NK-92 treated with Interleukin-12 subunit alpha and Interleukin-12 subunit beta, amount 100 ng/mL, for 24 hours (cell line): ENCODE data around the gene BCL10.
"Not testable (repeated sequence)": the region's sequence is repeated elsewhere in the genome, so short reads cannot be mapped to it uniquely, and the experiment has no call there.

Source experiments
- DNase-seq: peaks from one replicate; lab custom pipeline; 2025; lab: John Stamatoyannopoulos, UW

The BCL10 gene

DNA sequence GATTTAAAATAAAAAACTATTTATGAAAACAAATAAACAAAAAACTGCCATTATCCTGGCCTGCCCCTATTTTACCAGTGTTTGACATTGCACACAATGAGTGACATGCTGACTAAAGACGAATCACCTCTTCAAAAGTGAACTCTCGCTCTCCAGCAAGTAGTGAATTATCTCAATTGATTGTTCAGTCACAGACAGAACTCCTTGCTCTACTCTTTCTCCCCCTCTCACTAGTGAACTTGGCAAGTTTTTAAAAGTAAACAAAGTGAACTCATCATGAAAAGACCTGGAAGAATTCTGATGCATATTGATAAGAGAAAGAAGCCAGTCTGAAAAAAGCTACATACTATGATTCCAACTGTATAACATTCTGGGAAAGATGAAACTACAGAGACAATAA, 12.3 kb downstream of the BCL10 start:
- DNase-seq, result no peak

DNA sequence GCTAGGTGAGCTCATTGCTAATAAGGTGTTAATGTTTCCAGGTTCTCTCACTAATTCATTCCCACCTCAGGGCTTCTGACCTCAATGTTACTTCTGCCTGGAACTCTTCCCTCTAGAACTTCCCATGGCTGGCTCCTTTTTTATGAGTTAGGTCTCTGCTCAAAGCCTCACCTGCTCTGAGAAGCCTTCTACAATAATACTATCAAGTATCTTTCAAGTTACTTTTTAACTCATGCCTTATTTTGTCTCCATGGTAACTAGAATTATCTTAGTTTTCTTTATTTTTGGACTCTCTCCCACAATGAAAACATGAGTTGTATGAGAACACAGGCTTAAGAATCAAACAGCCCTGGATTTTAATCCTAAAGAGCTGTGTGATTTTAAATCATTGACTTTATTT, 13.4 kb downstream of the BCL10 start:
- no peak for DNase-seq

DNA sequence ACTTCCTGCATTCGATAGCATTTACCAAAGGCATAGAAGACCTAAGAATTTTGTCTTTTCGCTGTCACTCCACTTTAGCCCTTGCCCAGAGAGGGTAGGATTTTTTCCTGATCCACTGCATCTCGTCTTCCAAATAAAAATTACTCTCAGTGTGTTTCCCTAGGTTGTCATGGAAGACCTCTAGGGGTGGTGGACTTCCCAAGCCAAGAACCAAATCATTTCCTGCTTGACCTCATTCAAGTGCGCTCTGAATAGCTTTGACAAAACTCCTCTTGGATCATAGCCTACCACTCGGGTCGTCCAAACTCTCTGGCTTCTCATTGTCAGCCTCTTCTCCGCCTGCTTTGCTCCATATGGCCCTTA, 16.5 kb downstream of the BCL10 start:
- no peak for DNase-seq

DNA sequence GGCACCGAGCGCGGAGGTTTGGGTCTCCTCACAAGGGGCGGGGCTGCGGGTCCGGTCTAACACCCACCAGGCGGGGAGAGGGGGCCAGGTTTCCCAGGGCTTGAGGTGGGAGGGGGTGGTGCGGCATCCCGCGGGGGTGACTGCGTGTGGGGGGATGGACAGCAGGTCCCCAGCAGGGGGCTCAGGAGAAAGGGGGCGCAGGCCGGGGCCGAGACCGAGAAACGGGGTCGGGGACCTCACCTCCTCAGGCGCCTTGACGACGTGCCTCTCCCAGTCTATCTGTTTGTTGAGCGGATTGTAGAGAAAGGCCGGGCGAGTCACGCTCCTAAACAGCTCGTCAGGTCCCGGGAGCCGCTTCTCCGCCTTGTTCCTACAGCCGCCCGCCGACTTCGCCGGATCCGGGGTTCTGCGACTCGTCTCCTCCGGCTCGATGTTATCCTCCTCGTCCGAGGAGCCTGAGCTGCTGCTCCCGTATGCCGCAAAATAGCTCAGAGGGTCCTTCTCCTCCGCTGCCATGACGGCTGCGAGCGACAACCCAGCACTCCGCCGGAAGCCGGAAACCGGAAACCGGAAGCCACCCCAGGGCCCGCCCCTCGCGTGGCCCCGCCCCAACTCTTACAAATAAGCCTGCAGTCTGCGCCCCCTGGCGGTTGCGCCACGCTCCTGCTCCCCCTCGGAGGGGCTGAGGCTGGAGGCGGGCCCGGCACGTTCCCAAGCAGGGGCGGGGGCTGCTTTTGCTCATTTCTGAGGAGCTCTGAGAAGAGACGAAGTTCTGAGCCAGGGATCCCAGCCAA, 17.1 kb downstream of the BCL10 start, which contains the start of gene C1orf52:
Gene C1orf52, minus strand, starts transcription at position 545 of the 794 bp plus-strand sequence. Its CDS starts 29 bp downstream, at position 516.
- peak; percentile 86 for DNase-seq

DNA sequence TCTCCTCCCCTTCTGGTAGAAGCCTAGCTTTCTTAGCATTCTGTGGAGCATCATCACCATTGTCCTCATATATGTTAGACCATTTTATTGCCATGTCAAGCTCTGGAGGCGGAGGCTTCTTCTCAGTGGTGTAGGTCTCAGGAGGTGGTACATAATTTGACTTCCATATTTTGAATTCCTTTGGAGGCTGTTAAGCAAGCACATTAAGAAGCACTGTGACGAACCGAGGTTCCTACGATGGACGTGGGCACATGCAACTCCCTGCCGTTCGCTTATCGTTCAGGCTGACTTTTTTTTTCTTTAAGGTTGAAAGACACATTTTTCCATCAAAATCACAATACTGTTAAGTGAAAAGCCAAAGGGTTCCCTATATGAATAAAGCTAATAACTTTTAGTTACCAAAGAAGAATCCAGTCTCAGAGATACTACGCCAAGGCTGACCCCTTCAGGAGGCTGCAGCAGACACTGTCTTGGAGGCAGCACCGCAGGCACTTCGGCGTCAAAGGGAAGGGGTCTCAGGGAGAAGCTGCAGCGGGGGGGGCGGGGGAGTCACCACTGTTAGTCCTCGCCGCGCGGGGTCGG, 17.8 kb downstream of the BCL10 start:
- no peak for DNase-seq

DNA sequence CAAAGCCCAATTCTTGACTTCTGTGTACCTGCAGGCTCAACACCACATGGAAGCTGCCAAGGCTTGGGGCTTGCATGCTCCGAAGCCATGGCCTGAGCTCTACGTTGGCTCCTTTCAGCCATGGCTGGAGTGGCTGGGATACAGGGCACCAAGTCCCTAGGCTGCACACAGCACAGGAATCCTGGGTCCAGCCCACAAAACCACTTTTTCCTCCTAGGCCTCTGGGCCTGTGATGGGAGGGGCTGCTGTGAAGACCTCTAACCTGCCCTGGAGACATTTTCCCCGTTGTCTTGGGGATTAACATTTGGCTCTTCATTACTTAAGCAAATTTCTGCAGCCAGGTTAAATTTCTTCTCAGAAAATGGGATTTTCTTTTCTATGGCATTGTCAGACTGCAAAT, 27.4 kb downstream of the BCL10 start:
- DNase-seq, result not testable (repeated sequence)

DNA sequence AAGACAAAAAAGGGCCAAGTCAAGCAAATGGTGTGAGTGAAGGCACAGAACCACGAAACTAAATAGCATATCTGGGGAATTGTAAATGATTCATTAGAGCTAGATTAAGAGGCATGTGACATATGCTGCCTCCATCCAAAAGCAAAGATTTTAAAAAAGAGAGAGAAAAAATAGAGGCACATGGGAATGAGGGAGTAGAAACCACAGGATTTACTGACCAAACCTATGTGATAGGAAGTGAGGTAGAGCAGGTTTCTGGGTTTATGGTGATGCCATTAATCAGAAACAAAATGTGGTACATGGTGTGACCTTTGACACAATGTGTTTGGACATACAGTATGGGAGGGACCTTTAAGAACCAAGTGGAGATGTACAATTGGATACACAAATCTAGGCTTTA, 30.5 kb downstream of the BCL10 start:
- DNase-seq, result no peak

DNA sequence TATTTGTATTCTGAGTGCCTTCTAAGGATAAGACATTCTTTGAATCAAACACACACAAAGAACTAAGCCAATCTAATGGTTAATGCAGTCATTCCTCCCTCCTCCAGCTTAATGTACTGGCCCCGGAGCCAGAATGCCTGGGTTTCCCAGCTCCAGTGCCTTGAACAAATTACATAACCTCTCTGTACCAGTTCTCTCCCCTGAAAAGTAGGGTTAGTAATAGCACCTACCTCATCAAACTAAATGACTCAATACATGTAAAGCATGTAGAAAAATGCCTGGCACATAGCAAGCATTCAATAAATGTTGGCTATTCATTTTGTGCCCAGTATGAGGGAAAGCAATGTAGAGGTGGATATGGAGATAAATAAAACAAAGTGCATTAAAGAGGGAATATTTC, 31.0 kb downstream of the BCL10 start:
- DNase-seq, result no peak

DNA sequence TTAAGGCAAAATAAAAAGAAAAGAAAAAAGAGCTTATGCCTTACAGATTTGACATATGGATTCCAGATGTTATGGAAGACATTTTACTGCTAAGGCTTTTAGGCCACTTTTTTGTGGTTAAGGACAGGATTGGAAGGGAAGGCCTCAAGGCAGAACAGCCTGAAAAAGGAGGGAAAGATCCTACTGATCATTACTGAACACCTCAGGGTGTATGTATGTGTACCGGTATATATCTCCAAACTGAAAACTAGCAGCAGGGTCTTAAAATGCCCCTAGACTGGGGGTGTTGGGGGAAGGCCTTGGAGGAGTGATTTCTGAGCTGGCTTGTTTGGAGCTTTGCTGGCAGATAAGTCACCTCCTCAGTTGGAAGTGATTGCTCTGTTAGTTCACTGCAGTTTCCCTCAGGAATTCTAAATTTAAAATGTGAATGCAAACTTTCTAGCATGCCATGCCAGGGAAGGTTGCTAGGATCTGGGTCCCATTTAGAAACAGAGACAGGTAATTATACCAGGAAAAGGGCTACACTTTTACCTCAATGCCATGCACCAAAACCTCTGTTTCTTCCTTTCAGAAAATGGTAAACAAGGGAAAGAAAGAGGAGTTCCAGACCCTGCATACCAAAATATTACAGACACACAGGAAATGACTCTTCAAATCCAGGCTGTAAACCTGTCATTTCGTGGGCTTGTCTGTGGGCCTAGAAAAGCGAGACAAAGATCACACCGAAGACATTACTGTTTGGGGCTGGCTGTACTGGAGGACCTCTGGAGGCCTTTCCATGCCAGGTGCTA, 32.0 kb downstream of the BCL10 start:
- DNase-seq, result no peak

DNA sequence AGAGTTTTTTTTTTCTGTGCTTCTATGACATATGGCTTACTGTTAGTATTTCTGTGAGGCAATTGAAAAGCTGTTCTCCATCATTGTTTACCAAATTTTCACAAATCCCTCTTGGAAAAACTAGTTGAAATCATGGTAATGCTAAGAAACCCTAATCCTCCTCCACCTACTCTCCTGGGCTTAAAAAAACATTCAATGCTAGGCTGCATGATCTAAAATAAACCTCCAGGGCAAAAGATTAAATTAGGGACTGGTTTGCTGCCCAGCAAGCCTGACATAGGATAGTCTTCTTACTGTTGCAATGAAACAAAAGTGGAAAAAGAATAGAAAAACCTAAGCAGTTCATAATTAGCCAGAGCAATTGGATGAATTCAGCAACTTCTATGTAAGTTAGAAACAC, 33.1 kb downstream of the BCL10 start:
- DNase-seq, result no peak

DNA sequence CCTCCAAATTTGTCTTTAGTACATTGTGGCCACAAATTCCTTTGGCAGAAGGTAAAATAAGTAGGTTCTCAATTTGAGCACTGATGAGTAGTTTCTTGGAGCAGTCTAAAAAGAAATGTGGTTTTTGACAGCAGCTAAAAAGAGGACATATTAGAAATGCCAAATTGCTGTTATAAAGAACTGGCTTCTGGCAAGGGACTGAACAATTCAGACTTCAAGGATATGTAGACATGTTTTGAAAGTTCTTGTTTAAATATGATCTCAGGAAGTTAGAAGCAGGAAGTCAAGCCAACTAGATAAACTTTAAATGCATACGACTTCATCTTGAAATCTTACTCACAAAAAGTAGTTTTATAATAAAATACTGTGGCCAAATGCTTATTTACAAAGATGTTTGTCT, 35.8 kb downstream of the BCL10 start:
- no peak for DNase-seq

DNA sequence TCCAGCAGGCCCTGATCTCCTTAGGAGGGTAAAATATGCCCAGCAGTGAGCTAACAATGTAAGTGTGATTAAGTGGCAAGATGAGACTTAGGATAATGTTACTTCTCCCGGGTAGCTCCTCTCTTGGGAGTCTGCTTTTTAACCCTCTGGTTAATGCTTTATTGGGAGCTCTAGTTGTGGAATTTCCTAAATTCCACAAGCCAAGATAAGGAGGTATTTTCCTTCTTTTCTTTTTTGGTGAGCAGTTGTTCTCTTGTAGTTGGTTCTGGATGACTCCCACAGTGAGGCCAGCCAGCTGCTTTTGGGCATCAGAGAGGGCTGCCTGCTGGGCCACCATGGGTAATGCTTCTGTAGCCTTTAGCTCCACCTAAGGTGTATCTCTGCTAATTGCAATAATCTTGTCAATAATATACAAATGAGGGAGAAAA, 36.2 kb downstream of the BCL10 start:
- no peak for DNase-seq

DNA sequence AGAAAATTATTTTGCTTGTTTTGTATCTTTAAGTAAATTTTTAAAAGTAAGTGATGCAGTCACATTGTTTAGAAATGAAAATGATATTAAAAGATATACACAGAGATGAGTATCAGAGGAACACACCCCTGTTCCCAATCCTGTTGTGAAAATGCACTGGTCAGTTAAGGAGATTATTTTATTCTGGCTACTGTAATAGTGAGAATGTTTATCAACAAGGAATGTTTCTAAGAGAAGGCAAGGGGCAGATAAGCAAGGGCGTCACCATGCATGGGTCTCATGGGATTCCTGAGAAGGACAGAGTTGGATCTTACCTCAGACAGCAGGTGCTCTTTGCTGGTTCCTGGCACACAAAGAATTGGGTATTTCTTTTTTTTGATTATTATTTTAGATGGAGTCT, 38.8 kb downstream of the BCL10 start:
- no peak for DNase-seq

DNA sequence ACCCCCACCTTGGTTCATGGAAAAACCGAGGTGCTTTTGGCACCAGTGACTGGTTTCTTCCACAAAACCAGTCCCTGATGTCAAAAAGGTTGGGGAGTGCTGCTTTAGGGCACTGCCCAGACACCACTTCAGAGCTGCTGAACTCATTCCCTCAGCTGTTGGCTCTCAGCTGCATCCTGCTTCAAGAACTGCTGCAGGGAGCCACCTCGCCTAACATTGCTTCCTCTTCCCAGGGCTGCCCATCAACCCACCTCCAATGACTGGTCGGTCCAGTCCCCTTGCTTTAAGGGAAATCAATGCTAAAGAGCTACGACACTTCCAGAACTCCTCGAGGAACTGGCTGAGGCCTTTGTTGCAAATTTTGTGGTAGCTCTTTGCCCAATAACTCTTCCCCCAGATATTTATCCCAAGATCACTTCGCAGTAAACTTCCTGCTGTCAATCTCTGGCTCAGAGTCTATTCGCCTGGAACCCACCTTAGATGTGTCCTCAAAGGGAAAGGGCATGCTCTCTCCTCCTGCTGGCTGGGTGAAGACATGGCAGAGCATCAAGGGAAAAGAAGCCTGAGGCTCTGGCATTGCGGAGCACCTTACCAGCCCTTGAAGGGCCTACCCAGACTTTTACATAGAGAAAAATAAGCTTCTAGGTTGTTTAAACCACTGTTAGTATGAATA, 46.0 kb downstream of the BCL10 start:
- no peak for DNase-seq

DNA sequence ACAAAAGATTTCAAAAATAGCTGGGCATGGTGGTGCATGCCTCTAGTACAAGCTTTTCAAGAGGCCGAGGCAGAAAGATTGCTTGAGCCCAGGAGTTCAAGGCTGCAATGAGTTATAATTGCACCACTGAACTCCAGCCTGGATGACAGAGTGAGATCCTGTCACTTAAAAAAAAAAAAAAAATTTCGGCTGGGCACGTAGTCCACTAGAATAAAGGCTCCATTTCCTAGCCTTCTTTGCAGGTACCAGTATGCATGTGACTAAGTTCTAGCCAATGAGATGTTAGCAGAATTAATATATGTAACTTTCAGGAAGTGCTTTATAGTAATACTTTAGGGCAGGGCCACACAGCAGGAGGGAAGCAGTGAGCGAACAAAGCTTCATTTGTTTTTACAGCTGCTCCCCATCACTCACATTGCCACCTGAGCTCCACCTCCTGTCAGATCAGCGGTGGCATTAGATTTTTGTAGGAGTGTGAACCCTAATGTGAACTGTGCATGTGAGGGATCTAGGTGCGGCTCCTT, 46.8 kb downstream of the BCL10 start:
- DNase-seq, result no peak

DNA sequence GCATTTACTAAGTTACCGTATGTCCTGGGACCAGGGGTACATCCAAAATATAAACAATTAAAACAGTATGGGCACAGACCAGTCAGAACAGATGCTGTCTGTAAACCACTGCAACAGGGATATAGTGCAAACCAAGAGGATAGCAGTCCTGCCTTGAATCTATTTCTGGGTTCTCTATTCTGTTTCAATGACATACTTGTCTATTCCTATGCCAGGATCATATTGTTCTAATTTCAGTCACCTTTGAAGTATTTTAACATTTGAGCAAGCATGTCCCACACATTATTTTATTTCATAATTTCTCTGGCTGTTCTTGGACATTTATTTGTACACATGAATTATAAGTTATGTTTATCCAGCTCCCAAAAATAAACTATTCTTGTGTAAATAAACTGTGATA, 47.5 kb downstream of the BCL10 start:
- no peak for DNase-seq

DNA sequence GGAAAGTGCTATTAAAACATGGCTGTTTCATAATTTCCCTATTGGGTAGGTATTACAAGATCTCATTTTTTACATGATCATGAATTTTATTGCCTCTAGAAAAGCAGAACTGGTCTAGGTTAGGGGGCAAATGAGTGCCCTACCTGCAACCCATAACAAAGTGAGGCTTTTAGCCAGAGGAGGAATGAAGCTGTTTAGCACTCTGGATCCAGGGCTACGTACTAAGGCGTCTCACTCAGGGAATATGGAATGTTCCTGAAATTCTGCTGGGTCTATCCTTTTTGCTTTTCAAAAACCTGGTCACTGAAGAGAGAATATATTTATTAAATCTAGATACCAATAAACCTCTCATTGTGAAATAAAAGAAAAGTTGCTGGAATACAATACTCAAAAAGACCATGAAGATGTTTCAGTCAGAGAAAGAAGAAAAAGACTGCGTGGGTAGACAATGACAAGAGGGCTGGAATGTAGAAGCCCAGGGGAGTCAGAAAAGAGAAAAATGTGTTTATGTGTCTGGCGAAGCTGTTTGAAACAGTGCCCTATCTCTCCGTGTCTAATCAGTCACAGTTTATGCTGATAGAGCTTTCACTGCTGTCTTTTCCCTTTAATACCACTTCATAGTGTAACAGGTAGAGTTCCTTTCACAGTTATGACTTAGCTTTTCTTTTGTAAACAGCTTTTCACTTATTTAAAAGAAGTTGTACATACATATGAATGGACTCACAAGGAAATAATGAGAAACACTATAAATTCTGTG, 50.6 kb downstream of the BCL10 start:
- no peak for DNase-seq

DNA sequence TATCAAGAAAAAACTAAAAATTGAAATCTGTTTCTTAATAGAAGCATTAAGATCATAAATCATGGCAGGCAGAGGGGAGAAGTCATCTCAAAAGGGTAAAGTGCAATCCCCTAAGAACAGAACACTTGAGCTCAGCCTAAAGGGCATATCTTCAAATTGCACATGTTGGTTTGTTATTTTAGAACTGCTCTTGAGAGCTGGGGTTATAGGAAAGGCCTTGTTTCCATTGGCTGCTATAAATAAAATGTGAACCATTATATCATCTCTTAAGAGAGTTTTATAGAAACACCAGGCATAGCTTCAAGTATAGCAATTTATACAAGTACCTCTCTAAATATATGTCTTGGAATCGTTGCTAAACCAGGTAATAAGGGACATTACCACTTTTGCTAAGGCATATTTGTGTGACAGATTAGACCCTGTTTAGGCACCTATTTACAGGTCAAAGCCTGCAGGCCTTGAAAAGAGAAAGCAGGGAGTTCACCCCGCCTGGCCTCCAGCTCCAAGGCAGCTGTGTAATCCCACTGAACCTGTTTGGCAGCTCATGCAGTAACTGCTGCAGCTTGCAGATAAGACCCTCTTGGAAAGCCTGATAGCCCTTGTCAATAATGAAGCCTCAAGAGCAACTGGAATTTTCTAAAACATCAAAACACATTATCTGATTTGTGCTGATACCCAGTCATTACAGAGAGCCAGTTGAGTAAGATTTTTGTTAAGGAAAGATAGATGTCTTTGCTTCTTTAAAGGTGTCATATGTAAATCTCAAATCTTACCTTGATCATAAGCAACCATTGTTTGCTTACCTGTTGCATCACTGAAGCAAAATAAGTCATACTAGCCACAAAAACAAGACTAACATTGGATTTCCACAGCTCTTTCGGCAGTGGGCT, 51.5 kb downstream of the BCL10 start:
- no peak for DNase-seq

DNA sequence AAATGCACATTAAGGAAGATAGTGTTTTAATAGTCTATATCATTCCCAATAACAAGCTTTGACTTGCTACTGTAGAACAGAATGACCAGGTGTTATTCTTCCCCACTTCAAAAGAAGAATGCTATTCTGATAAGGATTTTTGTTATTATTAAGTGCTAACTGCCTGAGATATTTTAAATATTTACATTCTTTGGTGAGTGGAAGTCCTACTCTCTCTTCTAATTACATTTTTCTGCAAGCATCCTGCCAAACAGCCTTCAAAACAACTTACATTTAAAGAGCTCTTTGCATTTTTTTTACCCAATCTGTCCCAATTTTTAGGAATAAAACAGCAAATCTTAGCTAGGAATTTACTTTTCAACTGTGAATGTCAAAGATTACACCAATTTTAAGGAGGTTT, 52.1 kb downstream of the BCL10 start:
- no peak for DNase-seq

DNA sequence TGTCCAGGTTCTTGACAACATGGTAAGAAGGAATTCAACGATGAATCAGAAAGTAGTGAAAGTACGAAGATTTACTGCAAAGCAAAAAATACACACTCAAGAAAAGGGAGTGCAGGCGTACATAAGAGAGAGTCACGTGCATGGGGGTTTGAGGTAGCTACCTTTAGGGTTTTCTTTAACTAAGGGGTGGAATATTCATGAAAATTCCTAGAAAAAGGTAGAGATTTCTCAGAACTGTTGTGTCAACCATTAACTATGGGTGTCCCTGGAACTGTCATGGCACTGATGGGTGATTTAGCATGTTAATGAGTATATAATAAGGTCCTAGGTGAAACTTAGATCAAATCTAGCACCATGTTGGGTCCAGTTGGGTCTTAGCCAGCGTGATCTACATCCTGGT, 53.1 kb downstream of the BCL10 start:
- DNase-seq, result no peak
